ENCODE measurements around the gene CCZ1B.
"Not testable (repeated sequence)": the region's sequence is repeated elsewhere in the genome, so short reads cannot be mapped to it uniquely, and the experiment has no call there.

GRCh38 chr7:6847751-6848150, 21.7 kb upstream of the CCZ1B start:
- TF ChIP-seq BHLHE40 (IDR thresholded peaks at IDR 0.05; ENCODE audit: borderline replicate concordance); SP1 (IDR thresholded peaks at IDR 0.05); ARNT (IDR thresholded peaks at IDR 0.05); TARDBP (IDR thresholded peaks at IDR 0.05): not testable (repeated sequence)

Data from HEK293T (cell line).